HG02885 (cell line): ENCODE data around the gene CXCL16.

Source experiments
- ATAC-seq: cut with Tn5 transposase; IDR thresholded peaks from one replicate; pipeline ENCODE4 v1.9.1; 2021; ENCODE audit warnings: mild to moderate bottlenecking; ENCODE audit not compliant: unreplicated experiment, poor library complexity

CXCL16 gene

GRCh38 chr17:4753392-4753791 lies 13.7 kb upstream of the CXCL16 start:
- ATAC-seq: no peak

GRCh38 chr17:4751932-4752331 lies 12.2 kb upstream of the CXCL16 start:
- ATAC-seq: no peak

- ATAC-seq: no peak
These were observed 10.9 kb upstream of the CXCL16 start for GRCh38 chr17:4750606-4751005.

DNA sequence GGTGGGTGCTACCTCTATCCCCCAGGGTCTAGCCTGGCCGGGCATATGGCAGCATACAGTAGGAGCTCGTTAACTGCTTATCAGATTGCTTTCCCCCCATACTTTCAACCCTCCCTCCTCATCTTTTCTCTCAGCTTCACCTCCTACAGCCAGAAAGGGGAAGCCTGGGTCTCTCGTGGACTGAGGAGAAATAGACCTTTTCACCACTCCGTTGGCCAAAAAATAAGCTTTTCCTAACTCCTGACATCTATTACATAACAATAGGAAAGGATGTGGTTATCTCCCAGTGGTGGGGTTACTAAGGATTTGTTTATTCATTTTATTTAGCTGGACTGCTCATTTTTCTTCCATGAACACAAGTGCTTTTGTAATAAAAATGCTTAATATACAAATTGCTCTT lies 9.0 kb upstream of the CXCL16 start:
- no peak for ATAC-seq

- ATAC-seq: no peak
These were observed 8.1 kb upstream of the CXCL16 start for GRCh38 chr17:4747847-4748246.

- no peak for ATAC-seq
These were observed 5.6 kb upstream of the CXCL16 start for GRCh38 chr17:4744999-4745969.

DNA sequence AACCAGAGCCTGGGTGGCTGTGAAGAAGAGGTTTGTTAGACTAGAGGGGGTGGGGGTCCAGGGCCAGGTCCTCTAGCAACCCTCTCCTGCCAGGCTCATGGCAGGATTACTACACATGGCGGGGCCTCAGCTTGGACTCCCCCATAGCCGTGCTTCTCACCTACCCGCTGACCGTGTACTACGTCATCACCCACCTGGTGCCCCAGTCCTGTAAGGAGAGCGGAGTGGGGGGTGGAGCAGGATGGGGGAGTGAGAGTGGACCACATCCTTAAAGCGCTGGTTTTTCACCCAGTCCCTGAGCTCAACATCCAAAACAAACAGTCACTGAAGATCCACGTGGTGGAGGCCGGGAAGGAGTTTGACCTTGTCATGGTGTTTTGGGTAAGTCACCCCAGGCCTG lies 4.2 kb upstream of the CXCL16 start:
- no peak for ATAC-seq

DNA sequence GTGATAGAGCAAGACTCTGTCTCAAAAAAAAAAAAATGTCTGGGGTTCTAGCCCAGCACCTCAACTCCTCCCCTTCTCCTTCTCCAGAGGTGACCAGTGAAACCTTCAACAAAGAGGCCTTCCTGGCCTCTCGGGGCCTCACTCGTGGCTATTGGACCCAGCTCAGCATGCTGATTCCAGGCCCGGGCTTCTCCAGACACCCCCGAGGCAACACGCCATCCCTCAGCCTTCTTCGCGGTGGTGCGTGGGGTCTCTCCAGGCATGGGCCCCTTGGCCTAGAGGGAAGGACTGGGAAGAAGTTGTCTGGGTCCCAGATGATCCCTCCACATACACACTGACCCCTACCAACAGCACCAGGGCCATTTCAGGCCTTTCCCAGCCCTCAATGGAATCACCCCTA lies 3.5 kb upstream of the CXCL16 start:
- no peak for ATAC-seq

DNA sequence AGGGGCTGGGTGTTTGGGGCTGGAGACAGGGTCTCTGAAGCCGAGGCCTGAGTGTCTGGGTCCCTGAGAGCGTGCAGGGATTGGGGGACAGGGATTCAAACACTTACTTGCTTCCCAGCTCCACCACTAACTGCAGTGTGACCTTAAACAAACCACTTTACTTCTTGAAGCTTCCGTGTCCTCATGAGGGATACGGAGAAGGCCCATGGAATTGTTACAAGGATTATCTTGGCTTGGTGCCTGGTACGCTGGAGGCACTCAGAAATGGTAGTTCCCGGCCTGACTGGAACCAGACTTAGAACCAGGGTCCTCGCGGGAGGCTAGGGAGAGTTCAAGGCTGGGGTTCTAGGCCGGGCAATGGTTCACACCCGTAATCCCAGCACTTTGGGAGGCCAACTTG lies 2.9 kb upstream of the CXCL16 start:
- ATAC-seq: no peak

DNA sequence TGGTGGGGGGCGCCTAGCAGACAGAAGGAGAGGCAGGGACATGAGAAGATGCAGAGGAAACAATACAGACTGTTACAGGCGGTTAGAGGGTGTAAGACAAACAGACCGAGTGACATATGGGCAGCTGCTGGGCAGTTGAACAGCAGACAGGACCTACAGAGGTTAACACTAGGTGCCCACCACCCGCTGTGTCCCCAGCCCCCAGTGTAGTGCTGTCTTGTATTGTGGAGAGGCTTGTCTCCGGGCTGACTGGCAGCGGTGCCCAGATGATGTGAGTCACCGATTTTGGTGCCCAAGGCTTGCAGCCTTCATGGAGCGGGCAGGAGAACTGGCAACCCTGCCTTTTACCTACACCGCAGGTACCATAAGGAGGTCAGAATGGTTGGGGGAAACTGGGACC lies 2.4 kb upstream of the CXCL16 start:
- ATAC-seq: no peak

GRCh38 chr17:4741544-4741943 lies 1.8 kb upstream of the CXCL16 start:
- ATAC-seq: no peak

- no peak for ATAC-seq
These were observed 856 bp upstream of the CXCL16 start for GRCh38 chr17:4740584-4740983.

GRCh38 chr17:4740025-4740351 lies 260 bp upstream of the CXCL16 start:
- ATAC-seq: no peak

GRCh38 chr17:4738136-4739121 lies 1.3 kb downstream of the CXCL16 start:
- ATAC-seq: no peak

DNA sequence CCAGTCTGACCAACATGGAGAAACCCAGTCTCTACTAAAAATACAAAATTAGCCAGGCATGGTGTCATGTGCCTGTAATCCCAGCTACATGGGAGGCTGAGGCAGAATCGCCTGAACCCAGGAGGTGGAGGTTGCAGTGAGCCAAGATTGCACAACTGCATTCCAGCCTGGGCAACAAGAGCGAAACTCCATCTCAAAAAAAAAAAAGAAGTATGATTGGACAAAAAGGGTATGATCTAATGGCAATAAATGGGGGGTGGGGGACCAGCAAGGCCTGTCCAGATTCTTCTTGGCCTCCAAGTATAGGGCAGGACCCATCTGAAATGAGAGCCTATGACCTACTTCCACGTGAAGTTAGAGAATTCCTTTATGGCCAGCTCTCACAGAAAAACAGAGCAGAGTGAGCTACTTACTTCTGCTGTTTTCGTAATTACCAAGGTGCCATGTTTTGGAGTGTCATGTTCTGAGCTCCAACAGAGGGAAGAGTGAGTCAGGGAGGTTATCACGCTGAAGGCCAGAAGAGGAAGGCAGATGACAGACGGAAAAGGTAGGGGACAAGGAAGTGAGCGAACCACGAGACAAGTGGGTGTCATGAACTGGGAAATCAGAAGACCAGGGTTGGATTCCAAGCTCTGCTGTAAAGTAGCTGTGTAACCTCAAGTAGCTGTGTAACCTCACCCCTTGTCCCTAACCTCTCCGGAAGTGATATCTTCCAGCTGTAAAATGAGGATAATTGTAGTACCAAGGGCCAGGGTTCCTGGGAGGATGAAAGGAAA lies 3.7 kb downstream of the CXCL16 start:
- no peak for ATAC-seq

GRCh38 chr17:4734857-4735475 lies 4.8 kb downstream of the CXCL16 start:
- no peak for ATAC-seq

DNA sequence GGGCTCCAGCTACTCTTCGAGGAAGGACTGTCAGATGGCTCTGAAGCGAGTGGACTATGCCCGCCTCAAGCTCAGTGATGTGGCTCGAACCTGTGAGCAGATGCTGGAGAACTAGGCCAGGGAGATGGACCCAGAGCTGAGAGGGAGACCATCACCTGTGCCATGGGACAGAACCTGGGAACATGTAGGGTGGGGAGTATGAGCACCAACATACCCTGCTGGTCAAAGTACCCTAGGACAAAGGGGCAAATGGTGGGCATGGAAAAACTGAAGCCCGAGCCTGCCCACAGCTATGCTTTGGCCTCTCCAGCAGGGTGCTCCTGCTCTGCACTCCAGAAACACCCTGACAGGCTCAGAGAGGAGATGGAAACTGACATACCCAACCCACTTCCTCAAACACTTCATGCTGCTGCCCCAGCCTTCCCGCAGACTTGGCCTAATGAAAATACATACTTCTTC lies 6.6 kb downstream of the CXCL16 start:
- peak; percentile 31 for ATAC-seq

DNA sequence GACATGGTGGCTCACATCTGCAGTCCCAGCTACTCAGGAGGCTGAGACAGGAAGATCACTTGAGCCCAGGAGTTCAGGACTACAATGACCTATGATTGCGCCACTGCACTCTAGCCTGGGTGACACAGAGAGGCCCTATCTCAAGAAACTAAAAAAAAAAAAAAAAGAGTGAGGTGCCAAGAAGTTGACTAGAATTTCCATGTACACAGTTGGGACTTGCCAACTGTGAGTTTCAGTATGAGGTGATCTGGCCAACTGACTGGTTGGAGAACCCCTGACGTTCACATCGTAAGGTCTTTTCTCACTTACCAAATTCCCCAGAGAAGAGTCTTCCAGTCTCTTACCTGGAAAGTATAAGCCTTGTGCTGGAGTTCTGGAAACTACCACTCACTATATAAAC lies 11.6 kb downstream of the CXCL16 start:
- ATAC-seq: no peak

DNA sequence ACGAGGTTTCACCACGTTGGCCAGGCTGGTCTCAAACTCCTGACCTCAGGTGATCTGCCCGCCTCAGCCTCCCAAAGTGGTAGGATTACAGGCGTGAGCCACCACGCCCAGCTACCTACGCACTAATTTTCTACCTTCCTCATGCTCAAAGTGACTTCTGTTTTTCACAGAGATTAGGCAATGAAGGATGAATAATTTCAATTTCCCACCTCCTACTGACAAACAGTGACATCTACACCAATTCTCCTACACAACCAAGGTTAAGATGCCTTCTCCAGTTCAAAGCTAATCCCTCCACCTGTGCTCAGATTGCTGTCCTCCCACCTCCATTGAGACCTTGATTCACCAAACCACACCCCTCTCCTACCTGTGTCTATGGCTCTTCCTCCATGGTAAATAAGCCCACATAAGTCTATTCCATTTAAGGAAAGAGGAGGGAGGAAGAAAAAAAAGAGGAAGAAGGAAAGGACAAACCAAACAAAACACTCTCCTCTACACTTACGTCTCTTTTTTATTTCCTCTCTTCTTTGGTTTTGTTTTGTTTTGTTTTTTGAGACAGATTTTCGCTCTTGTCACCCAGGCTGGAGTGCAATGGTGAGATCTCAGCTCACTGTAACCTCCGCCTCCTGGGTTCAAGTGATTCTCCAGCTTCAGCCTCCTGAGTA lies 13.9 kb downstream of the CXCL16 start:
- ATAC-seq: no peak
